ENCODE measurements around the gene CCDC182. TPM values are rescaled to one million over a fixed set of nuclear protein-coding genes. Genes with fewer than 3 reads are reported as not detected.

Gene CCDC182
- total and polyA plus RNA-seq, 10 donors: not detected

DNA sequence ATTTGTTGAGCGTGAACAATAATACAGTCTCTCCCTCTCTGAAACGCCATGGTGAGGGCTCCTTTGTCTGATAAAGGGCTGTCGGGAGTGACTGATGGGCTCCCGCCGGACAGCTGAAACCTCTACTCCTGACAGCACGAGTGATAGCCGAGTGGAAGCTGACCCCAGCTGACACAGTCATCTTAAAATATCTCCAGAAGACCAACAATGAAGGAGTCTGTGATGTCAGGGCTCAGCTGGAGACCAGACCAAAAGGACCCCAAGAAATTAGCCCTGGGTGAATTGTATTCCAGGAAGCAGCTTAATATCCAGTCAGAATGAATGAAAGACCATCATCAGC is 22.4 kb downstream of the CCDC182 start:
- WGBS, 5 donors: 92 to 94% (median 92%) methylated on average over 7 of the region's 7 CpGs

DNA sequence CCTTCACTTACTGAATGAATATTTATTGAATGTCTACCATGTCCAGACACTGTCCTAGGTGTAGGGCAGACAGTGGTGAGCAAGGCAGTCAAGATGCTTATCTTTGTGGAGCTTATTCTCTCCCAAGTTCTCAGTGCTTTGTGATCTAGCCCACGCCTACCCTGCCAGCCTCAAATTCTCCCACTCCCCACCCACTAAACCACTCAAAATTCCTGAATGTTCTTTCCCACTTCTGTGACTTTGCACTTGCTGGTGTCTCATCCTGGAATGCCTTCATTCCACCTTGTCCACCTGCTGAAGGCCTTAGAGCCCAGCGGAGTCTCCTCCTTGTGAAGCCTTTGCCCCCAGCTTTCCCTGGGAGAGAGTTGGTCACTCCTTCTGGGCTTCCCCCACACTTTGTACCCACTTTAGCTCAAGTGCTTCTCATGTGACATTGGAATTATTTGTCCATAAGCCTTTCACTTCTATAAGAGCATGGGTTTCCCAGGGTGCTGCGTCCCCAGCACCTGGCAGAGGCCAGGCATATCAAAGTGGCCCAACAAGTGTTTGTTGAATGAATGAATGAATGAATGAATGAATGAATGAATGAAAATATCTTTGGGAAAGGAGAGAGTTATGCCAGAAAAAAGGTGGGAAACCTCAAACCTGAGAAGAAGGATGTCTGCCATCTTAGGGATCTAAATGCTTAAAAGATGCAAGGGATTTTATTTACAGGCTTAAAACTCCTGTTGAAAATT is 23.0 kb downstream of the CCDC182 start:
- Histone ChIP-seq H3K27ac (no peak overlapping the region), H3K4me1 (peaks cover 3 to 22% (median 17%) of the 10 kb centered on the region in 6 donors), H3K27me3 (replicated peaks in 1 of 7) (no peaks in the 10 kb centered on the region), H3K36me3 (no peaks in the 10 kb centered on the region), H3K4me3 (no peak overlapping the region), H3K9me3 (no peaks in the 10 kb centered on the region)
- DNase-seq: no peak
- intact Hi-C loops (cut with DNase I; ENCODE audit: low total_unique reads): no loop called here
- WGBS, 5 donors: 92 to 98% (median 96%) methylated on average over 3 of the region's 3 CpGs
- no peak for TF ChIP-seq POLR2AphosphoS5 (IDR thresholded peaks at IDR 0.05)
- TF ChIP-seq CTCF (IDR thresholded peaks at IDR 0.05 in 8 of 11, conservative IDR thresholded peaks at IDR 0.05 in 3 of 11): no peak
- no peak for TF ChIP-seq POLR2A (IDR thresholded peaks at IDR 0.05)

More for the DNA sequence above, 22.4 kb downstream of the CCDC182 start:
- TF ChIP-seq CTCF (IDR thresholded peaks at IDR 0.05 in 8 of 11, conservative IDR thresholded peaks at IDR 0.05 in 3 of 11) (no peak), POLR2A (IDR thresholded peaks at IDR 0.05) (no peak), POLR2AphosphoS5 (IDR thresholded peaks at IDR 0.05) (no peak)
- Histone ChIP-seq H3K4me3 (no peak overlapping the region), H3K27me3 (replicated peaks in 1 of 7) (no peaks in the 10 kb centered on the region), H3K36me3 (no peaks in the 10 kb centered on the region), H3K4me1 (peaks cover 3 to 22% (median 17%) of the 10 kb centered on the region in 6 donors), H3K27ac (no peak overlapping the region), H3K9me3 (no peaks in the 10 kb centered on the region)
- no peak for DNase-seq
- intact Hi-C loops (cut with DNase I; ENCODE audit: low total_unique reads): no loop called here

GRCh38 chr17:57720386-57721035 is 24.6 kb downstream of the CCDC182 start:
- H3K36me3 ChIP-seq: no peaks in the 10 kb centered on the region
- no peak for TF ChIP-seq POLR2AphosphoS5 (IDR thresholded peaks at IDR 0.05)
- no peak for TF ChIP-seq CTCF (IDR thresholded peaks at IDR 0.05 in 8 of 11, conservative IDR thresholded peaks at IDR 0.05 in 3 of 11)
- no peak for TF ChIP-seq POLR2A (IDR thresholded peaks at IDR 0.05)
- peaks cover 0 to 5% (median 0%) of the 10 kb centered on the region in 7 donors for H3K27me3 ChIP-seq (replicated peaks in 1 of 7)
- intact Hi-C loops (cut with DNase I; ENCODE audit: low total_unique reads): no loop called here
- WGBS, 5 donors: 72 to 92% (median 86%) methylated on average over 2 of the region's 2 CpGs
- no peak overlapping the region for H3K27ac ChIP-seq
- H3K4me1 ChIP-seq: peaks cover 3 to 22% (median 17%) of the 10 kb centered on the region in 6 donors
- H3K4me3 ChIP-seq: no peak overlapping the region
- no peaks in the 10 kb centered on the region for H3K9me3 ChIP-seq
- no peak for DNase-seq

- no peak for DNase-seq
- no peaks in the 10 kb centered on the region for H3K9me3 ChIP-seq
- no peak overlapping the region for H3K4me3 ChIP-seq
- H3K4me1 ChIP-seq: peaks cover 3 to 11% (median 7%) of the 10 kb centered on the region in 6 donors
- no peak overlapping the region for H3K27ac ChIP-seq
- TF ChIP-seq POLR2A (IDR thresholded peaks at IDR 0.05) (no peak), POLR2AphosphoS5 (IDR thresholded peaks at IDR 0.05) (no peak), CTCF (IDR thresholded peaks at IDR 0.05 in 8 of 11, conservative IDR thresholded peaks at IDR 0.05 in 3 of 11) (no peak)
- peaks cover 0 to 18% (median 0%) of the 10 kb centered on the region in 7 donors for H3K27me3 ChIP-seq (replicated peaks in 1 of 7)
- WGBS, 5 donors: 85 to 93% (median 91%) methylated on average over 8 of the region's 8 CpGs
- H3K36me3 ChIP-seq: no peaks in the 10 kb centered on the region
- intact Hi-C loops (cut with DNase I; ENCODE audit: low total_unique reads): no loop called here
Observed at GRCh38 chr17:57718878-57719277, 26.2 kb downstream of the CCDC182 start.

All from spleen (tissue), 11 donors.